ENCODE data around the gene FNDC7.
"Not testable (repeated sequence)": the region's sequence is repeated elsewhere in the genome, so short reads cannot be mapped to it uniquely, and the experiment has no call there.

FNDC7 gene

GRCh38 chr1:108699375-108700332, 13.1 kb upstream of the FNDC7 start:
- DNase-seq (ENCODE audit: low read depth in 2 of 2, low spot score in 1 of 2), result no peak

- DNase-seq (ENCODE audit: low read depth in 2 of 2, low spot score in 1 of 2), result no peak
These were observed 11.4 kb upstream of the FNDC7 start for GRCh38 chr1:108701176-108701849.

GRCh38 chr1:108702109-108702508, 10.6 kb upstream of the FNDC7 start:
- not testable (repeated sequence) for DNase-seq (ENCODE audit: low read depth in 2 of 2, low spot score in 1 of 2)

- no peak for DNase-seq (ENCODE audit: low read depth in 2 of 2, low spot score in 1 of 2)
These were observed 8.8 kb upstream of the FNDC7 start for GRCh38 chr1:108703939-108704338.

GRCh38 chr1:108704496-108704895, 8.2 kb upstream of the FNDC7 start:
- DNase-seq (ENCODE audit: low read depth in 2 of 2, low spot score in 1 of 2), result no peak

- no peak for DNase-seq (ENCODE audit: low read depth in 2 of 2, low spot score in 1 of 2)
These were observed 6.1 kb upstream of the FNDC7 start for GRCh38 chr1:108706643-108707042.

- DNase-seq (ENCODE audit: low read depth in 2 of 2, low spot score in 1 of 2), result peak; percentile 16 to 47
These were observed 3.7 kb upstream of the FNDC7 start for GRCh38 chr1:108708691-108709660.

GRCh38 chr1:108715932-108716331, 3.2 kb downstream of the FNDC7 start:
- no peak for DNase-seq (ENCODE audit: low read depth in 2 of 2, low spot score in 1 of 2)

- no peak for DNase-seq (ENCODE audit: low read depth in 2 of 2, low spot score in 1 of 2)
These were observed 3.9 kb downstream of the FNDC7 start for GRCh38 chr1:108716437-108717230.

GRCh38 chr1:108717774-108718316, 5.1 kb downstream of the FNDC7 start:
- no peak for DNase-seq (ENCODE audit: low read depth in 2 of 2, low spot score in 1 of 2)

- no peak for DNase-seq (ENCODE audit: low read depth in 2 of 2, low spot score in 1 of 2)
These were observed 6.4 kb downstream of the FNDC7 start for GRCh38 chr1:108718927-108719655.

- DNase-seq (ENCODE audit: low read depth in 2 of 2, low spot score in 1 of 2), result no peak
These were observed 7.1 kb downstream of the FNDC7 start for GRCh38 chr1:108719656-108720435.

GRCh38 chr1:108722292-108722691, 9.6 kb downstream of the FNDC7 start:
- no peak for DNase-seq (ENCODE audit: low read depth in 2 of 2, low spot score in 1 of 2)

GRCh38 chr1:108725906-108726305, 13.2 kb downstream of the FNDC7 start:
- DNase-seq (ENCODE audit: low read depth in 2 of 2, low spot score in 1 of 2), result no peak

- DNase-seq (ENCODE audit: low read depth in 2 of 2, low spot score in 1 of 2), result no peak
These were observed 15.7 kb downstream of the FNDC7 start for GRCh38 chr1:108728327-108728923.

GRCh38 chr1:108729481-108729880, 16.8 kb downstream of the FNDC7 start:
- DNase-seq (ENCODE audit: low read depth in 2 of 2, low spot score in 1 of 2), result no peak

GRCh38 chr1:108732398-108732797, 19.7 kb downstream of the FNDC7 start:
- no peak for DNase-seq (ENCODE audit: low read depth in 2 of 2, low spot score in 1 of 2)

- no peak for DNase-seq (ENCODE audit: low read depth in 2 of 2, low spot score in 1 of 2)
These were observed 21.6 kb downstream of the FNDC7 start for GRCh38 chr1:108734171-108734865.

All from stimulated activated CD8-positive, alpha-beta memory T cell treated with anti-CD3 and anti-CD28 coated beads, Interleukin-4, amount 100 ng/mL, for 1 hour (primary cell).